Right hindlimb (tissue), 1 donor: ENCODE results near the gene TPPP.
"Not testable (repeated sequence)": the region's sequence is repeated elsewhere in the genome, so short reads cannot be mapped to it uniquely, and the experiment has no call there.

Source experiments
- DNase-seq: peaks from one replicate; pipeline ENCODE4 v3.0.0-alpha.2; 2018

Gene TPPP

GRCh38 chr5:692529-693041 lies 567 bp downstream of the TPPP start:
- peak; percentile 21 for DNase-seq

DNA sequence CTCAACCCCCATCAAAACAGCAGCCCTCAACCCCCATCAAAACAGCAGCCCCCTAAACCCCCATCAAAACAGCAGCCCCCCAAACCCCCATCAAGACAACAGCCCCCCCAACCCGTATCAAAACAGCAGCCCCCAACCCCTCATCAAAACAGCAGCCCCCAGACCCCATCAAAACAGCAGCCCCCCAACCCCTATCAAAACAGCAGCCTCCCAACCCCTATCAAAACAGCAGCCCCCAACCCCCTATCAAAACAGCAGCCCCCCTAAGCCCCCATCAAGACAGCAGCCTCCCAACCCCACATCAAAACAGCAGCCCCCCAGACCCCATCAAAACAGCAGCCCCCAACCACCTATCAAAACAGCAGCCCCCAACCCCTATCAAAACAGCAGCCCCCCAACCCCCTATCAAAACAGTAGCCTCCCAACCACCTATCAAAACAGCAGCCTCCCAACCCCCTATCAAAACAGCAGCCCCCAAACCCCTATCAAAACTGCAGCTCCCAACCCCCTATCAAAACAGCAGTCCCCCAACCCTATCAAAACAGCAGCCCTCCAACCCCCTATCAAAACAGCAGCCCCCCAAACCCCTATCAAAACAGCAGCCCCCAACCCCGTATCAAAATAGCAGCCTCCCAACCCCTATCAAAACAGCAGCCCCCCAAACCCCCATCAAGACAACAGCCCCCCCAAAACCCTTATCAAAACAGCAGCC lies 1.2 kb downstream of the TPPP start:
- DNase-seq = no peak

DNA sequence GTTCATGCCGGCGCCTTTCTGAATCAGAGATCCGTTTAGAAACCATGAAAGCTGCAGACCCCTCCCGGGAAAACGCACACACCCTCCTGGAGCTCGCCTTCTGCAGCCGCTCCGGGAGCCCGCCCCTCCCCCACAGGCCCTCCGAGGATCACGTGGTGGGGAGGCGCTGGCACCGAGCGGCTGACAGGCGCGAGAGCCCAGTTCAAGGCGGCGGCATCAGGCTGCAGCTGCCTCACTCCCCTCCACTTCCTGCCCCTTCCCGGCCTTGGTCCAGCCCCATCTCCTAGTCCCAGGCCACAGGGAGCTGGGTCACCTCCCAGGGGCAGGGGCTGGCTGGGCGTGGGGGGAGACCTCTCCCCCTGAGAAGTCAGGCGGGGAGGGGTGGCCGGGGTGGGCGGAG lies 2.1 kb downstream of the TPPP start:
- not testable (repeated sequence) for DNase-seq

DNA sequence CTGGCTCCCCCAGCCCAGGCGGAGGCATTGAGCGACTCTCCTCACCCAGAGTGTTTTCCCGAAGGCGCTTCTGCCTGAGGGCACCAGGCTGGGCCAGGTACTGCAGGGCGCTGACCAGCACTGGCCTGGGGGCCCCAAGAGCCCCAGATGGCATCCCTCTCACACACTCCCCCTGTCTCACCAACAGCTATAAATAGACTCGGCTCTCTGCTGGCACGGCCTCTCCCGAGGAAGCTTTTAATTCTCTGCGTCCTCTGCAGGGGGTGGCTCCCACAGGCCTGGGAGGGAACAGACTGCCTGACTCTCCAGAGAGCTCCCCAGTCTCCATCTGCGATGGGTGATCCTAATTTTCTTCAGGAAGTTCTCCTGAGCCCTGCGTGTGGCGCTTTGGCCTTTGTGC lies 2.9 kb downstream of the TPPP start:
- not testable (repeated sequence) for DNase-seq

DNA sequence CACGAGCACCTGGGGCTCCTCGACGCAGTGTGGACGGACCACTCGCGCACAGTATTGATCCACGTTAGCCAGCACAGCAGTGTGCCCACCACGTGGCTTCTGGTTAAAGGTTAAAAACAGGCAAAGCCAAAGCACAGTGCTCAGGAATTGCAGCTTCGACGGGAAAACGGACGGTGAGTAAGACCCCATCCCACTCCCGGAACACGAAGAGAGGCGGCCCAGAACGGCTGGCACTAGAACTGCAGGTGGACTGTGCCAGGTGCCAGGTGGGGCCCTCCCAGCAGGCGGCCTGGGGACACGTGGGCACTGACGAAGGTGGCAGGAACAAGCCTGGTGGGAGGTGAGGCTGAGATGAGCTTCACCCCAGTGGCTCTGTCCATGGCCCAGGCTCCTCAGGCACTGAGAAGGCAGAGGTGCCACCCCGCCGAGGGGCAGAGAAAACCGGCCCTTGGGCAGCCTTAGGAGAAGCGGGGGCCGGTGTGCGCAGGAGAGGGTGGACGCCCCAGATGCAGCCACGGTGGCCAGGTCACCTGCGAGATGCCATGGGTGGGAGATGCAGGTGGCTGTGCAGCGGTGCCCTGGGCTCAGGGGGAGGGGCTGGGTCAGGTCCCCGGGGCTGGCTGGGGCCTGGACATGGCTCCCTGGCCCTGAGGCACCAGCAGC lies 4.7 kb downstream of the TPPP start:
- DNase-seq = not testable (repeated sequence)

DNA sequence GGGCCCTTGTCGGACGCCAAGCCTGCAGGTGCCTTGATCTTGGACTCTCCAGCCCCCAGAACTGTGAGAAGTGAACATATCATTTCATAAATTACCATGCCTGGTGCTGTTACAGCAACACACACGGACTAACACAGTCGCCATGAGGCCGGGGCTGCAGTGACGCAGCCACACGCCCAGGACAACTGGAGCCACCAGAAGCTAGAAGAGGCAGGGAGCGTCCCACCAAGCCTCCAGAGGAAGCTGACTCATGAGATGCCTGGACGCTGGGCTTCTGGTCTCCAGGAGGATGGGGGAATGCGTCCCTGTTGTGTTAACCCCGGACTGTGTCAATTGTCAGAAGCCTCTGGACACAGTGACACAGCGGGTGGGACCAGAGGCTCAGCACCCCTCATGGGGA lies 6.2 kb downstream of the TPPP start:
- not testable (repeated sequence) for DNase-seq

GRCh38 chr5:686172-686523 lies 7.0 kb downstream of the TPPP start:
- DNase-seq = not testable (repeated sequence)

DNA sequence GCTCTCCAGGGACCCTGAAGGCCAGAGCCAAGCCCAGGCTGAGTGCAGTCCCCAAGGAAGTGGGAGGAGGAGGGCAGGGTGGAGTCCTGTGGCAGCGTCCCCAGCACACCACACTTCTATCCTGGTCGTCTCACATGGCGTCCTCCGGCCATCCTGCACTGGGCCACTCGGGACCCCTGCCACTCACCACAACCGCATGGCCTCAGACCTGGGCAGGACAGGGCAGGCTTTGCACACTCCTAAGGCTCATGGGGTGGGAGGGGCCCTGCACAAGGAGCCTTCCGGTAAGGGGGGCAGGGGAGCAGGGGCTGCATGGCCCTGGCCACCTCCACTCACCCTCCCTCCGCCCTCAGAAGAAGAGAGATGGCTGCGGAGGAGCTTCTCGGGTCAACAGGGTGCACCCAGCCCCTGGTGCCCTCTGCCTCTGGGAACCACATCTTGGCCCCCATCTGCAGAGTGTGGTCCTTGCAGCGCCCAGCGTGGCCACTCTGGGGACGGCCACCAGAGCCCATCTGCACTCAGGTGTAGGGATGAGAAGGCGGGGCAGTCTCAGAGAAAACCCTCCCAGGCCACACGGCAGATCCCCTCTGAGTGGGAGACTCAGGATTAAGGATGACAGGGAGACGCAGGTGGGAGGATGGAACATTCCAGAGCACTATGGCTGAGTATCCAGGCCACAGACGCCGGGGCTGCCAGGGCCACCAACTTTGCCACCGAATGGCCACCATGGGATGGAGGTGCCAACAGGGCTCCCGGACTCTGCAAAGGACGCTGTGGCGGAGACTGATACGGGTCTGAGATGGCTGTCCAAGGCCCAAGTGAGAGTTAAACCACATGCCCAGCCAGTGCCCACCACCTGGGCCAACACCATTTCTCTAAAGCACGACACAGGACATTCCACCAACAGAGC lies 7.6 kb downstream of the TPPP start:
- DNase-seq = no peak

DNA sequence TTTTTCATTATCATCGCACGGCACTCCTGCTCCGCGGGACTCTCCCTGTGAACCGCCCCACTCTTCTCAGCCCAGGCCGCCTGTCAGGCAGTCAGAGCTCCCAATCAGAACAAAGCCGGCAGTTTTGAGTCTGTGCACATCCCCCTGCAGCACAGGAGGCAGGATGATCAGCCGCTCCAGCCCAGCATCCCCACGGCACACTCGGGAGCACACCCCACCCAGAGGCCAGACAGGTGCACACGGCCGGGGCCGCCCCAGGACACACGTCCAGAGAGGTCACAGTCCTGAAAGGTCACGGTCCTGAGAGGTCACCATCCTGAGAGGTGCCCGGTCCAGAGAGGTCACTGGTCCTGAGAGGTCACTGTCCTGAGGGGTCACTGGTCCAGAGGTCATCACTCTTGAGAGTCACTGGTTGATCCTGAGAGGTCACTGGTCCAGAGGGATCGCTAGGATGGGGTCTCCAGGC lies 8.4 kb downstream of the TPPP start:
- no peak for DNase-seq

GRCh38 chr5:683551-684481 lies 9.3 kb downstream of the TPPP start:
- peak; percentile 19 for DNase-seq

- DNase-seq = peak; percentile 14
These were observed 10.3 kb downstream of the TPPP start for GRCh38 chr5:682651-683358.

DNA sequence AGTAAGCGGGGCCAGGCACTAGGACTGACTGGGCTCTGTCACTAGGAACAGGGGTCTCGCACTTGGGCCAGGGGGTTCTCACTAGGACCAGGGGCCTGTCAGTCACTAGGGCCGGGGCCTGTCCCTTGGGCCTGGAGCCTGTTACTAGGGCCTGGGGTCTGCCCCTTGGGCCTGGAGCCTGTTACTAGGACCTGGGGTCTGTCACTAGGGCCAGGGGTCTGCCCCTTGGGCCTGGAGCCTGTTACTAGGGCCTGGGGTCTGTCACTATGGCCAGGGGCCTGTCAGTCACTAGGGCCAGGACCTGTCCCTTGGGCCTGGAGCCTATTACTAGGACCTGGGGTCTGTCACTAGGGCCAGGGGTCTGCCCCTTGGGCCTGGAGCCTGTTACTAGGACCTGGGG lies 10.9 kb downstream of the TPPP start:
- DNase-seq = not testable (repeated sequence)

- DNase-seq = not testable (repeated sequence)
These were observed 11.6 kb downstream of the TPPP start for GRCh38 chr5:681317-682191.

DNA sequence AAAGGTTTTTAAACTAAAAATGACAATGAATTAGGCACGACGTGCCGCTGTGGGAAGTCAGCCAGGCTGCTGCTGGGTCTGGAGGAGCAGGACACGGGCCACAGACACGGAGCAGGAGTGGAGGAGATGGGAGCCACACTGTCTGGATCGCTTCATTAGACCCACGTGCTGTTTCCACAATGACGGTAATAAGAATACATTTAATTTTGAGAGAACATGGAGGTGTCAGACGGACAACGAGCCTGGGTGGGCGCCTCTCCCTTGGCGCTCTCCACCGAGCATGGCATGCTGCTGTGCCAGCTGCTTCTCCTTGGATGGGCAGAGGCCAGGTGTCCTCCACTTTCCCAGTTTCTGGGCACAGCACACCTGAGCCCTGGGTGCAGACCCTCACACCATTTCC lies 12.3 kb downstream of the TPPP start:
- DNase-seq = not testable (repeated sequence)

DNA sequence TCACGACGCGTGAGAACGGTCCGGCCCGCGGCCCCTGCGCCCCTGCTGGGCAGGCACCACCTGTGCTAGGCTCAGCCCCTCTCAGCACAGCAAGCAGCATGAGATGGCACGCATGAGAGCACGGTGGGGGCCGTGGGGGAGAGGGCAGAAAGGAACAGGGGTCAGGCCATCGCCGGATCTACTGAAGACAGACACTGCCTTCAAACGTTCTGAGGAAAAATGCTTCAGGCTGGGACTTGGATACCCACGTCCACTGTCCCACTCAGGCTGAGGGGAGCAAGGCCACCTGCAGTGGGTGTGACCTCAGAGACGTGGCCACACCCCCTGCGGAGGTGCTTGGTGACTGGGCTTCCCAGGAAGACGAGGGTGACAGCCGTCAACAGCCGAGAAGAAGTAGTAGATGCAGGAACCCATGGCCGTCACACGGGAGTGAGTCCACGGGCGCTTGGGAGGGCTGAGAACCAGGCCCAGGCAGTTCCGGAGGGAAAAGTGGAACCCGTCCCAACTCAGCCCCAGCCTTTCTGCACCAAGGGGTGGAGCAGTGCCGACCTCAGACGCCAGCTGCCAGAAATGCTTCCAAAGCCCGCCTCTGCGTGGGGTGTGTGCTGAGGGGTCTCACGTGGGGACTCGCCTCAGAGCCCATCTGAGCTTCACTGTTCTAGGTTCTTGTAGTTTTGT lies 12.9 kb downstream of the TPPP start:
- not testable (repeated sequence) for DNase-seq

DNA sequence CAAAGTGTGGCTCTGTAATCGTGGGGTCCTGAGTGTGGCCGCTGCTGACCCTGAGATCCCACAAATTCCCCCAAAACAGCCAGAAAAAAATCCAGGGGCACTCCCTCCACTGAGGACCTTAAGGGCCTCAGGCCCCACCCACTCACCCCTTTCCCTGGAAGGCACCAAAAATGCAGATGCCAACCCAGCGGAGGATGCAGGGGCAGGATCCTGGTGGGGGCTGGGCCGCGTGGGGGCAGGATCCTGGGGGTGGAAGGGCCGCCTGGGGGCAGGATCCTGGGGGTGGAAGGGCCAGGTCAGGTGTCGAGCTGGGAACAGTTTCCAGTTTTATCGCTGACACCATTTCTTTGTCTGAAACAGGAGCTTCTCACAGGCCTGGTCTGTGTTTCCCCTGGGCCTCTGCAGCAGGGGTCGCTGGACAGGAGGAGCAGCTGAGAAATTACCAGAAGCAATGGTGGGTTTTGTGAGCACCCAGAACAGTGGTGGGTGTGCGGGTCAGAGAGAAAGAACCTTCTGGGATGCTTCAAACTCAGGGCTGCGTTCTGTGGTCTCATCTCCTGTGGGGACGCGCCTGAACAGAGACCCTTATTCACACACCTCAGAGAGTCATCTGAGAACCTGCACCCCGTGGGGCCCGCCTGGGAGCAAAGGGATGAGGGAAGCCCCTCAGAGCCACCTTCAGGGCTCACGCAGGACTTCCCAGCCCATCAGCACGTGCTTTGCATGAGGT lies 13.8 kb downstream of the TPPP start:
- DNase-seq = not testable (repeated sequence)

- not testable (repeated sequence) for DNase-seq
These were observed 14.6 kb downstream of the TPPP start for GRCh38 chr5:678521-678920.

DNA sequence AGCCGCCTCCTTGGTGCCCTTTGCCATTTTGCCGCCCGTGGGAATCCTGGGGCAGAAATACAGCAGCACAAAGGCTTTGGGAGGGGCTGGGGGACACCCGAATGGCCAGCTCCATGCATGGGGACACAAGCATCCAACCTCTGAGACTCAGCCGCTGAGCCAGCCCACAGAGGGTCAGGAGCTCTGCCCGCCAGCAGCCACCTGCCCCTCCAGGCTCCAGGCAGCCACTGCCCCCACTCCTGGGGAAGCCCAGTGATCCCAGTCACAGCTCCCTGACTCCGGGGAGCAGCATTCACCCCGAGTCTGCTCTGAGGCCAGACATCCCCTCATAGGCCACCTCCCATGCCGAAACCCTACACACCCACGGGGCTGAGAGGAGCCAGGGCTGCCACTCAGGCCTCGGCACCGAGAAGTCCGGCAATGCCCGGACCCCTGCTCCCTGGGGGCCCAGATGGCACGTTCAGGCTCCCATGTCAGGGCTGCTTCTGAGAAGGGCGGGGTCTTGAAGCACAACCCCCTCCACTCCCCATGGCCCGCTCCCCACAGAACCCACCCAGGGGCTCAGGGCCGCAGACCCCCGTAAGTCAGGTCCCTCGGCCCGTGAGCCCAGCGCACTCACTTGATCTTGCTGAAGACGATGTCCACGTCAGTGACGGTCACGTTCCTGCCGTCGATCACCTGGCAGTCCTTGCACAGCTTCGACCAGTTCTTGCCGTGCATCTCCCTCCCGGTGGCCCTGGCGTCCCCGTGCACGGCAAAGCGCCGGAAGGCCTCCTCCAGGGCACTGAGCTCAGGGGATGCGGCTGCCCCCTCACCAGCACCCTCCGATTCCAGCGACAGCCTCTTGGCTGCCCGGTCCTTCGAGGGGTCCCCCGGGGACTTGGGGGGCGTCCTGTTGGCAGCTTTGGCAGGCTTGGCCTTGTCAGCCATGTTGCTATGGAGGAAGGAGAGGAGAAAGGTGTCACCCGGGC lies 15.7 kb downstream of the TPPP start:
- no peak for DNase-seq
